Keratinocyte (primary cell): ENCODE results near the gene PPARD. TPM values are rescaled to one million over a fixed set of nuclear protein-coding genes. Genes with fewer than 3 reads are reported as not detected.
A peak's percentile ranks its signal among the peaks of the same experiment; 100 is the strongest.

Source experiments
- DNase-seq: peaks from one replicate; pipeline ENCODE4 v3.0.0-alpha.2; 2011; ENCODE audit warnings: low read depth, missing footprints, low spot score
- FAIRE-seq: peaks from 2 replicates; lab custom pipeline; 2011; peaks lifted over from hg19 to GRCh38; lab: Jason Lieb, UNC
- H2AFZ ChIP-seq: 2 replicates; pipeline ENCODE4 v1.6.0; 2012; ENCODE audit warnings: low read length, control low read depth, inconsistent platforms; ENCODE audit not compliant: control insufficient read depth
- H3K27ac ChIP-seq: 2 replicates; pipeline ENCODE4 v1.5.1; 2011; ENCODE audit warnings: low read length; ENCODE audit not compliant: control insufficient read depth, insufficient read depth
- H3K27me3 ChIP-seq: 3 replicates; pipeline ENCODE4 v1.6.0; 2011; ENCODE audit warnings: low read length; ENCODE audit not compliant: control insufficient read depth, insufficient read depth; ENCODE audit errors: extremely low read depth
- H3K36me3 ChIP-seq, 2 experiments: 2 replicates in 1 of 2; 3 replicates in 1 of 2; pipeline ENCODE4 v1.5.1; 2011; ENCODE audit warnings: low read length in 2 of 2, mild to moderate bottlenecking in 1 of 2; ENCODE audit not compliant: control insufficient read depth in 2 of 2, insufficient read depth in 2 of 2; ENCODE audit errors: extremely low read depth in 1 of 2
- H3K4me1 ChIP-seq: 3 replicates; pipeline ENCODE4 v1.5.1; 2011; ENCODE audit warnings: low read length; ENCODE audit not compliant: control insufficient read depth, insufficient read depth; ENCODE audit errors: extremely low read depth
- H3K4me2 ChIP-seq: 3 replicates; pipeline ENCODE4 v1.6.0; 2011; ENCODE audit warnings: low read depth, low read length; ENCODE audit not compliant: control insufficient read depth, insufficient read depth; ENCODE audit errors: extremely low read depth
- H3K4me3 ChIP-seq, 3 experiments: fragments of 200-600 bp in 1 of 3; sonication (generic) in 1 of 3; 2 replicates in 2 of 3; 3 replicates in 1 of 3; pipeline ENCODE4 v1.5.1; 2011 to 2016; ENCODE audit warnings: low read length in 3 of 3, mild to moderate bottlenecking in 3 of 3, control low read depth in 2 of 3, inconsistent platforms in 1 of 3, low read depth in 1 of 3, mixed read lengths in 1 of 3, mixed run types in 1 of 3, moderate library complexity in 1 of 3; ENCODE audit not compliant: control insufficient read depth in 2 of 3, insufficient read depth in 2 of 3; ENCODE audit errors: extremely low read depth in 1 of 3
- H3K79me2 ChIP-seq: 2 replicates; pipeline ENCODE4 v1.6.0; 2012; ENCODE audit warnings: low read length; ENCODE audit not compliant: control insufficient read depth, insufficient read depth
- H3K9ac ChIP-seq: 3 replicates; pipeline ENCODE4 v1.6.0; 2011; ENCODE audit warnings: low read length; ENCODE audit not compliant: control insufficient read depth, insufficient read depth; ENCODE audit errors: extremely low read depth
- H3K9me1 ChIP-seq: 3 replicates; pipeline ENCODE4 v1.6.0; 2011; ENCODE audit warnings: low read length; ENCODE audit not compliant: control insufficient read depth, insufficient read depth; ENCODE audit errors: extremely low read depth
- H3K9me3 ChIP-seq: 2 replicates; pipeline ENCODE4 v1.5.1; 2012; ENCODE audit warnings: low read depth, low read length; ENCODE audit not compliant: control insufficient read depth
- H4K20me1 ChIP-seq: 3 replicates; pipeline ENCODE4 v1.6.0; 2011; ENCODE audit warnings: low read length; ENCODE audit not compliant: control insufficient read depth, insufficient read depth; ENCODE audit errors: extremely low read depth
- CTCF ChIP-seq, 3 experiments: IDR thresholded peaks in 1 of 3; conservative IDR thresholded peaks in 1 of 3; optimal IDR thresholded peaks in 1 of 3; 2 replicates in 2 of 3; 3 replicates in 1 of 3; pipeline versions ENCODE3 to v1.5.1; 2011; ENCODE audit warnings: low read length in 3 of 3, mild to moderate bottlenecking in 3 of 3, moderate library complexity in 2 of 3, control low read depth in 1 of 3, inconsistent platforms in 1 of 3; ENCODE audit not compliant: insufficient read depth in 2 of 3; ENCODE audit errors: extremely low read depth in 1 of 3
- EZH2 ChIP-seq: IDR thresholded peaks from one replicate; pipeline ENCODE4 v1.6.1; 2012; ENCODE audit warnings: inconsistent platforms, mild to moderate bottlenecking, low read length, moderate library complexity
- dilution Hi-C: fragments of 300-500 bp; cut with MboI; formaldehyde crosslinking; loops from one replicate; pipeline ENCODE4 v1.7.0; 2020; ENCODE audit warnings: low sequenced_read_pairs; ENCODE audit not compliant: extremely low pct_ligation_motif_present
- polyA plus RNA-seq, 5 experiments: library from polyadenylated mRNA; depleted of rRNA in 3 of 5; stranded (reverse) in 3 of 5; stranded (forward) in 1 of 5; unstranded in 1 of 5; fragments of >200 nt; gene quantifications; 1 replicate in 1 of 5; 2 replicates in 3 of 5; 3 replicates in 1 of 5; pipeline versions ENCODE4 v1.2.1 to v1.2.3, GENCODE V29; 2011 to 2012; ENCODE audit warnings: missing spikeins in 2 of 5, low read depth in 1 of 5, low replicate concordance in 1 of 5

PPARD gene
- polyA plus RNA-seq, 1 donor (not counting 4 experiments of a cell fraction or from before 2014, with no cell fraction given): 15.1 TPM

- peaks cover 15% of the 10 kb centered on the region for H3K9me3 ChIP-seq
- dilution Hi-C loops: no loop called here
- FAIRE-seq (peak; percentile 70), DNase-seq (no peak)
- H4K20me1 ChIP-seq: no peaks in the 10 kb centered on the region
- H3K27ac ChIP-seq: peak overlapping the region; percentile 18
- H3K4me3 ChIP-seq: no peak overlapping the region
- H2AFZ ChIP-seq: no peak overlapping the region
- H3K9ac ChIP-seq: peak overlapping the region; percentile 25
- peaks cover 2% of the 10 kb centered on the region for H3K9me1 ChIP-seq
- no peaks in the 10 kb centered on the region for H3K27me3 ChIP-seq
- H3K4me1 ChIP-seq: peaks cover 20% of the 10 kb centered on the region
- H3K4me2 ChIP-seq: peak overlapping the region; percentile 31
- TF ChIP-seq EZH2 (no peak), CTCF (optimal IDR thresholded peaks at IDR 0.05 in 1 of 3, IDR thresholded peaks at IDR 0.05 in 1 of 3, conservative IDR thresholded peaks at IDR 0.05 in 1 of 3; ENCODE audit: extremely low read depth in 1 of 3, insufficient read depth in 2 of 3, low read length in 3 of 3) (no peak)
- H3K36me3 ChIP-seq: peaks cover 32 to 37% of the 10 kb centered on the region in 2 experiments
- H3K79me2 ChIP-seq: no peaks in the 10 kb centered on the region
Observed at GRCh38 chr6:35425284-35425683, 82.9 kb downstream of the PPARD start.

- no peak for TF ChIP-seq EZH2
- no peak for TF ChIP-seq CTCF (optimal IDR thresholded peaks at IDR 0.05 in 1 of 3, IDR thresholded peaks at IDR 0.05 in 1 of 3, conservative IDR thresholded peaks at IDR 0.05 in 1 of 3; ENCODE audit: extremely low read depth in 1 of 3, insufficient read depth in 2 of 3, low read length in 3 of 3)
- peaks cover 15% of the 10 kb centered on the region for H3K9me3 ChIP-seq
- H3K4me1 ChIP-seq: peaks cover 20% of the 10 kb centered on the region
- no peak overlapping the region for H2AFZ ChIP-seq
- H3K36me3 ChIP-seq: peaks cover 32 to 36% of the 10 kb centered on the region in 2 experiments
- no peaks in the 10 kb centered on the region for H4K20me1 ChIP-seq
- no peak overlapping the region for H3K9ac ChIP-seq
- dilution Hi-C loops: no loop called here
- FAIRE-seq: no peak
- no peak overlapping the region for H3K27ac ChIP-seq
- H3K4me2 ChIP-seq: no peak overlapping the region
- H3K4me3 ChIP-seq: no peak overlapping the region
- peaks cover 2% of the 10 kb centered on the region for H3K9me1 ChIP-seq
- no peaks in the 10 kb centered on the region for H3K79me2 ChIP-seq
- H3K27me3 ChIP-seq: no peaks in the 10 kb centered on the region
- DNase-seq: no peak
Observed at GRCh38 chr6:35426074-35426473, 83.7 kb downstream of the PPARD start.
